ENCODE measurements around the gene ADAM19. TPM values are rescaled to one million over a fixed set of nuclear protein-coding genes. Genes with fewer than 3 reads are reported as not detected.

Gene ADAM19
- total and polyA plus RNA-seq, 2 of the 4 experiments (the other 2 are of a cell fraction): 35.5 to 49.2 TPM

DNA sequence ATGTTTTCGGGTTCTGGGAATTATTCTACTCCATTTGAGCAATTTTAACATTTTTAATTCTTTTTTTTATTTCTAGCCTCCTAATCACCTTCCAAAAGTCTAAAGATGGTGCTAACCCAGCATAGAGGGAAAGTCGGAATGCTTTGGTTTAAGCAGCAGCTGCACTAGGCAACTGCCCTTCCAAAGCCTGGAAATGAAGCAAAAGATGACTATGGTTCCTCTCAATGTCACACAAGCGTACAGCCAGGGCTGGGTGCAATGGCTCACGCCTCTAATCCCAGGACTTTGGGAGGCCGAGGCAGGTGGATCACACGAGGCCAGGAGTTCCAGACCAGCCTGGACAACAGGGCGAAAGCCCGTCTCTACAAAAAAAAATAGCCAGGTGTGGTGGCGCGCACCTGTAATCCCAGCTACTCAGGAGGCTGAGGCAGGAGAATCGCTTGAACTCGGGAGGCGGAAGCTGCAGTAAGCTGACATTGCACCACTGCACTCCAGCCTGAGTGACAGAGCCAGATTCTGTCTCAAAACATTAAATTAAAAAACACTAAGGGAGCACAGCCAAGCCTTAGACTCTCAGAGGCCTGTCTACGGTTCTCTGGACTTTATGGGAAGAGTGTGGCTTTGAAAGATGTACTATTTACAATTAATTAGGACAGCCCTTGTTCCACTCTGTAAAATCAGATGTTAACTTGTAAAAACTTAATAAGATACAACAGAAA, 33.1 kb downstream of the ADAM19 start:
- no peak overlapping the region; the same call in 2 of the 3 replicates for H2BK15ac ChIP-seq (ENCODE audit: low read depth, low read length)
- peaks cover 5% of the 10 kb centered on the region; the same call in 1 of the 2 replicates for H4K20me1 ChIP-seq (ENCODE audit: insufficient read depth, low read length)
- peak overlapping the region; percentile 33; the same call in 1 of the 2 replicates for H2AK5ac ChIP-seq (ENCODE audit: low read depth, low read length)
- dilution Hi-C loops (cut with HindIII; ENCODE audit: low sequenced_read_pairs, unreplicated experiment) (no loop called here), in situ Hi-C loops (cut with MboI; ENCODE audit: low sequenced_read_pairs) (no loop called here), intact Hi-C loops (cut with micrococcal nuclease) (no loop called here)
- CTCF ChIA-PET: no interaction called here
- H2BK120ac ChIP-seq (ENCODE audit: low read depth, low read length): peak overlapping the region; percentile 48
- 96% methylated on average over 9 of the region's 14 CpGs; no CpG with 5 or more reads in 1 of the 2 experiments for WGBS, 2 experiments (ENCODE audit: extremely low coverage in 2 of 2, insufficient read length in 1 of 2)
- H3K4me3 ChIP-seq (ENCODE audit: insufficient read depth, low read depth, low read length): no peak overlapping the region
- H2AK9ac ChIP-seq (replicated peaks; ENCODE audit: low read depth, low read length, poor library complexity): no peak overlapping the region
- BruUV-seq (replicated peaks): no TSS peak
- no peak overlapping the region for H3K14ac ChIP-seq (replicated peaks; ENCODE audit: low read depth, low read length)
- no peak overlapping the region for H2BK20ac ChIP-seq (ENCODE audit: low read depth, low read length)
- H3K4me2 ChIP-seq (ENCODE audit: low read depth, low read length): no peak overlapping the region
- no peaks in the 10 kb centered on the region for H3K27me3 ChIP-seq (ENCODE audit: control insufficient read depth, insufficient read depth, low read length)
- peak overlapping the region; percentile 16; the same call in 1 of the 2 replicates for H3K18ac ChIP-seq (ENCODE audit: low read depth, low read length)
- H3K56ac ChIP-seq (ENCODE audit: extremely low read depth, insufficient read depth, low read length): no peak overlapping the region
- H3K4ac ChIP-seq (ENCODE audit: low read depth, low read length): peak overlapping the region; percentile 7; the same call in 1 of the 2 replicates
- peaks cover 49% of the 10 kb centered on the region for H3K4me1 ChIP-seq (ENCODE audit: control insufficient read depth, insufficient read depth, low read length)
- H4K5ac ChIP-seq (ENCODE audit: low read depth, low read length): peak overlapping the region; percentile 26; the same call in 1 of the 2 replicates
- peak overlapping the region; percentile 48 for H2BK5ac ChIP-seq (ENCODE audit: low read depth, low read length, poor library complexity, severe bottlenecking)
- H3K79me1 ChIP-seq (ENCODE audit: low read depth in 1 of 2, low read length in 2 of 2): peaks cover 34 to 81% of the 10 kb centered on the region in 2 experiments; a peak in 3 of 4 replicates
- H4K91ac ChIP-seq (ENCODE audit: insufficient read depth, low read depth, low read length): no peak overlapping the region
- H3K36me3 ChIP-seq (ENCODE audit: control insufficient read depth, insufficient read depth, low read length): peaks cover 5% of the 10 kb centered on the region
- no peak overlapping the region; the same call in 1 of the 2 replicates for H3K23ac ChIP-seq (ENCODE audit: low read depth, low read length)
- H3K27ac ChIP-seq (ENCODE audit: insufficient read depth, low read length): peak overlapping the region; percentile 22; the same call in 1 of the 2 replicates
- POLR2A ChIA-PET (ENCODE audit: unreplicated experiment): no interaction called here
- H2AFZ ChIP-seq (replicated peaks; ENCODE audit: low read length, poor library complexity): no peak overlapping the region
- DNase-seq: no peak
- TF ChIP-seq RFX5 (IDR thresholded peaks at IDR 0.05; ENCODE audit: low read depth, low read length): no peak
- TF ChIP-seq MXI1 (IDR thresholded peaks at IDR 0.05; ENCODE audit: borderline replicate concordance, low read depth, low read length): no peak
- TF ChIP-seq, protein P1, sequence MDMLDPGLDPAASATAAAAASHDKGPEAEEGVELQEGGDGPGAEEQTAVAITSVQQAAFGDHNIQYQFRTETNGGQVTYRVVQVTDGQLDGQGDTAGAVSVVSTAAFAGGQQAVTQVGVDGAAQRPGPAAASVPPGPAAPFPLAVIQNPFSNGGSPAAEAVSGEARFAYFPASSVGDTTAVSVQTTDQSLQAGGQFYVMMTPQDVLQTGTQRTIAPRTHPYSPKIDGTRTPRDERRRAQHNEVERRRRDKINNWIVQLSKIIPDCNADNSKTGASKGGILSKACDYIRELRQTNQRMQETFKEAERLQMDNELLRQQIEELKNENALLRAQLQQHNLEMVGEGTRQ (IDR thresholded peaks at IDR 0.05; ENCODE audit: low read depth, low read length): no peak
- TF ChIP-seq CEBPB (IDR thresholded peaks at IDR 0.05; ENCODE audit: low read depth, low read length): no peak
- TF ChIP-seq RCOR1 (IDR thresholded peaks at IDR 0.05; ENCODE audit: insufficient replicate concordance, low read length): no peak
- TF ChIP-seq BHLHE40 (IDR thresholded peaks at IDR 0.05; ENCODE audit: low read depth, low read length): no peak
- TF ChIP-seq FOS (IDR thresholded peaks at IDR 0.05; ENCODE audit: low read depth, low read length): no peak
- no peak for TF ChIP-seq NFE2L2 (IDR thresholded peaks at IDR 0.05; ENCODE audit: low read depth, low read length)
- no peak for TF ChIP-seq MAFK (IDR thresholded peaks at IDR 0.05; ENCODE audit: low read depth, low read length)
- TF ChIP-seq, protein P2, sequence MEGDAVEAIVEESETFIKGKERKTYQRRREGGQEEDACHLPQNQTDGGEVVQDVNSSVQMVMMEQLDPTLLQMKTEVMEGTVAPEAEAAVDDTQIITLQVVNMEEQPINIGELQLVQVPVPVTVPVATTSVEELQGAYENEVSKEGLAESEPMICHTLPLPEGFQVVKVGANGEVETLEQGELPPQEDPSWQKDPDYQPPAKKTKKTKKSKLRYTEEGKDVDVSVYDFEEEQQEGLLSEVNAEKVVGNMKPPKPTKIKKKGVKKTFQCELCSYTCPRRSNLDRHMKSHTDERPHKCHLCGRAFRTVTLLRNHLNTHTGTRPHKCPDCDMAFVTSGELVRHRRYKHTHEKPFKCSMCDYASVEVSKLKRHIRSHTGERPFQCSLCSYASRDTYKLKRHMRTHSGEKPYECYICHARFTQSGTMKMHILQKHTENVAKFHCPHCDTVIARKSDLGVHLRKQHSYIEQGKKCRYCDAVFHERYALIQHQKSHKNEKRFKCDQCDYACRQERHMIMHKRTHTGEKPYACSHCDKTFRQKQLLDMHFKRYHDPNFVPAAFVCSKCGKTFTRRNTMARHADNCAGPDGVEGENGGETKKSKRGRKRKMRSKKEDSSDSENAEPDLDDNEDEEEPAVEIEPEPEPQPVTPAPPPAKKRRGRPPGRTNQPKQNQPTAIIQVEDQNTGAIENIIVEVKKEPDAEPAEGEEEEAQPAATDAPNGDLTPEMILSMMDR (conservative IDR thresholded peaks at IDR 0.05; ENCODE audit: low read depth, low read length): no peak
- H3K9me1 ChIP-seq (ENCODE audit: insufficient read depth, low read length): peaks cover 26% of the 10 kb centered on the region
- no peak overlapping the region for H3K9ac ChIP-seq (ENCODE audit: low read depth, low read length)
- no peak for ATAC-seq (ENCODE audit: low read depth)
- peak overlapping the region in 1 of 2 experiments; percentile 55; a peak in 2 of 4 replicates for H4K8ac ChIP-seq (ENCODE audit: low read depth in 2 of 2, low read length in 2 of 2)
- no peaks in the 10 kb centered on the region for H3K9me3 ChIP-seq (ENCODE audit: control insufficient read depth, insufficient read depth, low read length)
